Right renal pelvis (tissue), 4 donors: ENCODE measurements around the gene C15orf39. TPM values are rescaled to one million over a fixed set of nuclear protein-coding genes. Genes with fewer than 3 reads are reported as not detected.
"Not testable (repeated sequence)": the region's sequence is repeated elsewhere in the genome, so short reads cannot be mapped to it uniquely, and the experiment has no call there.

Source experiments
- DNase-seq, 4 donors: peaks; one replicate each; pipeline ENCODE4 v3.0.0-alpha.2; 2013; ENCODE audit warnings: low read depth in 4 of 4, low spot score in 3 of 4, missing footprints in 1 of 4
- polyA plus RNA-seq, 4 donors: library from polyadenylated mRNA; unstranded; fragments of 120-200 nt; gene quantifications; one replicate each; pipeline ENCODE4 v1.2.1, GENCODE V29; 2013; ENCODE audit not compliant: insufficient read length in 4 of 4

Gene C15orf39
- polyA plus RNA-seq, 4 donors = 8.8 to 12.1 (median 9.6) TPM

- DNase-seq = no peak
These were observed 27.7 kb downstream of the C15orf39 start for GRCh38 chr15:75229191-75230015.

- DNase-seq = no peak
These were observed 28.3 kb downstream of the C15orf39 start for GRCh38 chr15:75230016-75230343.

GRCh38 chr15:75230551-75231371 is 29.1 kb downstream of the C15orf39 start:
- DNase-seq = no peak

- DNase-seq = no peak
These were observed 30.2 kb downstream of the C15orf39 start for GRCh38 chr15:75231836-75232235.

- DNase-seq = no peak
These were observed 30.7 kb downstream of the C15orf39 start for GRCh38 chr15:75232252-75232813.

- DNase-seq = no peak
These were observed 31.3 kb downstream of the C15orf39 start for GRCh38 chr15:75232826-75233503.

GRCh38 chr15:75233504-75234190 is 32.0 kb downstream of the C15orf39 start:
- DNase-seq = no peak

- no peak for DNase-seq
These were observed 32.6 kb downstream of the C15orf39 start for GRCh38 chr15:75234191-75234810.

GRCh38 chr15:75235051-75235673 is 33.5 kb downstream of the C15orf39 start:
- no peak for DNase-seq

GRCh38 chr15:75235760-75236729 is 34.4 kb downstream of the C15orf39 start:
- no peak for DNase-seq

- no peak for DNase-seq
These were observed 35.8 kb downstream of the C15orf39 start for GRCh38 chr15:75237316-75237982.

- DNase-seq = no peak
These were observed 36.5 kb downstream of the C15orf39 start for GRCh38 chr15:75238150-75238549.

- DNase-seq = not testable (repeated sequence)
These were observed 44.1 kb downstream of the C15orf39 start for GRCh38 chr15:75245741-75246140.

GRCh38 chr15:75248991-75249390 is 47.3 kb downstream of the C15orf39 start:
- not testable (repeated sequence) for DNase-seq

- no peak for DNase-seq
These were observed 48.0 kb downstream of the C15orf39 start for GRCh38 chr15:75249726-75250125.

GRCh38 chr15:75251343-75251742 is 49.7 kb downstream of the C15orf39 start:
- DNase-seq = not testable (repeated sequence)

GRCh38 chr15:75252285-75252684 is 50.6 kb downstream of the C15orf39 start:
- DNase-seq = not testable (repeated sequence)

- DNase-seq = not testable (repeated sequence)
These were observed 56.4 kb downstream of the C15orf39 start, which contains the start of gene GOLGA6C for GRCh38 chr15:75258034-75258433. Gene GOLGA6C, plus strand, starts transcription at chr15:75258334. Its CDS starts 265 bp downstream, at chr15:75258599.
